ENCODE data around the gene CSPG5. TPM values are rescaled to one million over a fixed set of nuclear protein-coding genes. Genes with fewer than 3 reads are reported as not detected.

CSPG5 gene
- polyA plus RNA-seq, 2 donors: 0.12 to 0.40 TPM

DNA sequence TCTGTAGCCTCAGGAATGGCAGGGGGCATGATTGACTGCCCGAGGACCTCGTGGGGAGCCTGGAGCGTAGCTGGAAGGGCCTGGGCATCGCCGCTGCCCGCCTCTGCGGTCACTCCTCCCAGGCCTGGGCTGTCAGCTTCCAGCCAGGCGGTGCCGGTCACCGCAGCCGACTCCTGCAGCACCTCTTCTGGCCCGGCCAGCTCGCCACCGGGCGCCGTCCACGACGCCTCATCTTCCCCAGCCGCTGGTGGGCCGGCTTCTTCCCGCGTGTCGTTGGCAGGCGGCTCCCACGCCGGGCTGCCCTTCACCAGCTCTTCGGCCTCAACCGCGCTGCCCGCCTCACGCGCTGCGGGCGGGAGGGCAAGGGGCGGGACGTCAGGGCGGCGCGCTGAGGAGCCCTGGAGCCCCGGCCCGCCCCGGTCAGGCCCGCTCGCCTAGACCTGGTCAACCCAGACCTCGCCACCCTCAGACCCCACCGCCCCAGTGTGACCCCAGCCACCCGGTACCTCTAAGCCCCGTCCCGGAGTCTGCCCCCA lies 1.0 kb downstream of the CSPG5 start:
- Histone ChIP-seq H3K27me3 (ENCODE audit: control insufficient read depth in 1 of 2, insufficient read depth in 2 of 2, low read length in 2 of 2) (no peaks in the 10 kb centered on the region), H3K9me3 (ENCODE audit: control insufficient read depth in 2 of 2, insufficient read depth in 1 of 2, low read depth in 1 of 2, low read length in 1 of 2) (peaks cover 0 to 2% of the 10 kb centered on the region in 2 donors), H3K27ac (ENCODE audit: low read depth in 2 of 2, low read length in 1 of 2) (no peak overlapping the region), H3K4me1 (ENCODE audit: control insufficient read depth in 2 of 2, insufficient read depth in 2 of 2, low read length in 1 of 2) (peaks cover 5 to 11% of the 10 kb centered on the region in 2 donors), H3K36me3 (ENCODE audit: control insufficient read depth in 2 of 2, insufficient read depth in 2 of 2, low read length in 1 of 2) (no peaks in the 10 kb centered on the region), H3K4me3 (ENCODE audit: low read depth in 1 of 2, low read length in 2 of 2) (peak overlapping the region; percentile 33 to 61)
- 3 to 6% methylated on average over 34 to 49 of the region's 49 CpGs for WGBS, 2 donors

GRCh38 chr3:47573190-47574172 lies 5.2 kb downstream of the CSPG5 start:
- peak overlapping the region in 1 of 2 donors; percentile 7 for H3K4me3 ChIP-seq (ENCODE audit: low read depth in 1 of 2, low read length in 2 of 2)
- no peaks in the 10 kb centered on the region for H3K36me3 ChIP-seq (ENCODE audit: control insufficient read depth in 2 of 2, insufficient read depth in 2 of 2, low read length in 1 of 2)
- peaks cover 5% of the 10 kb centered on the region in 2 donors for H3K4me1 ChIP-seq (ENCODE audit: control insufficient read depth in 2 of 2, insufficient read depth in 2 of 2, low read length in 1 of 2)
- no peaks in the 10 kb centered on the region for H3K9me3 ChIP-seq (ENCODE audit: control insufficient read depth in 2 of 2, insufficient read depth in 1 of 2, low read depth in 1 of 2, low read length in 1 of 2)
- H3K27me3 ChIP-seq (ENCODE audit: control insufficient read depth in 1 of 2, insufficient read depth in 2 of 2, low read length in 2 of 2): no peaks in the 10 kb centered on the region
- no peak overlapping the region for H3K27ac ChIP-seq (ENCODE audit: low read depth in 2 of 2, low read length in 1 of 2)
- WGBS, 2 donors: 72 to 74% methylated on average over 9 of the region's 9 CpGs

- Histone ChIP-seq H3K4me1 (ENCODE audit: control insufficient read depth in 2 of 2, insufficient read depth in 2 of 2, low read length in 1 of 2) (no peaks in the 10 kb centered on the region), H3K4me3 (ENCODE audit: low read depth in 1 of 2, low read length in 2 of 2) (no peak overlapping the region), H3K27me3 (ENCODE audit: control insufficient read depth in 1 of 2, insufficient read depth in 2 of 2, low read length in 2 of 2) (no peaks in the 10 kb centered on the region), H3K36me3 (ENCODE audit: control insufficient read depth in 2 of 2, insufficient read depth in 2 of 2, low read length in 1 of 2) (no peaks in the 10 kb centered on the region), H3K27ac (ENCODE audit: low read depth in 2 of 2, low read length in 1 of 2) (no peak overlapping the region), H3K9me3 (ENCODE audit: control insufficient read depth in 2 of 2, insufficient read depth in 1 of 2, low read depth in 1 of 2, low read length in 1 of 2) (no peaks in the 10 kb centered on the region)
- 70% methylated on average over 10 of the region's 10 CpGs for WGBS, 2 donors
These were observed 7.1 kb downstream of the CSPG5 start for GRCh38 chr3:47571391-47572175.

GRCh38 chr3:47568901-47569300 lies 9.8 kb downstream of the CSPG5 start:
- 92% methylated on average over 6 of the region's 6 CpGs for WGBS, 2 donors
- no peaks in the 10 kb centered on the region for H3K36me3 ChIP-seq (ENCODE audit: control insufficient read depth in 2 of 2, insufficient read depth in 2 of 2, low read length in 1 of 2)
- H3K4me3 ChIP-seq (ENCODE audit: low read depth in 1 of 2, low read length in 2 of 2): no peak overlapping the region
- no peaks in the 10 kb centered on the region for H3K9me3 ChIP-seq (ENCODE audit: control insufficient read depth in 2 of 2, insufficient read depth in 1 of 2, low read depth in 1 of 2, low read length in 1 of 2)
- H3K27me3 ChIP-seq (ENCODE audit: control insufficient read depth in 1 of 2, insufficient read depth in 2 of 2, low read length in 2 of 2): no peaks in the 10 kb centered on the region
- no peak overlapping the region for H3K27ac ChIP-seq (ENCODE audit: low read depth in 2 of 2, low read length in 1 of 2)
- H3K4me1 ChIP-seq (ENCODE audit: control insufficient read depth in 2 of 2, insufficient read depth in 2 of 2, low read length in 1 of 2): no peaks in the 10 kb centered on the region

GRCh38 chr3:47567149-47567548 lies 11.5 kb downstream of the CSPG5 start:
- no peaks in the 10 kb centered on the region for H3K36me3 ChIP-seq (ENCODE audit: control insufficient read depth in 2 of 2, insufficient read depth in 2 of 2, low read length in 1 of 2)

DNA sequence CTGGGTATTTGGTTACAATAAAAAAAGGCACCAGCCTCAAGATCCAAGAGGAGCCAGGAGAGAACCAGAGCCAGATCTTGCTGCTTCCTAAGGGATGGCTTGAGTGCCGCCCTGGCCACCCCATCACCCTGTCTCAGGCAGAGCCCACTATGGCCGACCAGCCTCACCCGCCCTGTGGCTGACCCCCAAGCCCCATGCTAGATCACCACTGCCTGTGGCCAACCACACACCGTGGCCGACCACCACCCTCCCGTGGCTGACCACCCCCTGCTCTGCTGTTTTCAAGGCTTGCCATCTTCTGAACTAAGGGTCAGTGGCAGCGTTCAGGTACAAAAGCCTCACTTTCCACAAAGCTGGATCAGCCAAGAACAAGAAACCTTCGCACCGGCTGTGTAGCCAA lies 12.0 kb downstream of the CSPG5 start:
- Histone ChIP-seq H3K4me3 (ENCODE audit: low read depth in 1 of 2, low read length in 2 of 2) (no peak overlapping the region), H3K4me1 (ENCODE audit: control insufficient read depth in 2 of 2, insufficient read depth in 2 of 2, low read length in 1 of 2) (no peaks in the 10 kb centered on the region), H3K9me3 (ENCODE audit: control insufficient read depth in 2 of 2, insufficient read depth in 1 of 2, low read depth in 1 of 2, low read length in 1 of 2) (no peaks in the 10 kb centered on the region), H3K36me3 (ENCODE audit: control insufficient read depth in 2 of 2, insufficient read depth in 2 of 2, low read length in 1 of 2) (no peaks in the 10 kb centered on the region), H3K27me3 (ENCODE audit: control insufficient read depth in 1 of 2, insufficient read depth in 2 of 2, low read length in 2 of 2) (no peaks in the 10 kb centered on the region), H3K27ac (ENCODE audit: low read depth in 2 of 2, low read length in 1 of 2) (no peak overlapping the region)
- 90 to 92% methylated on average over 8 to 9 of the region's 9 CpGs for WGBS, 2 donors

More at GRCh38 chr3:47567149-47567548, 11.5 kb downstream of the CSPG5 start:
- no peaks in the 10 kb centered on the region for H3K4me1 ChIP-seq (ENCODE audit: control insufficient read depth in 2 of 2, insufficient read depth in 2 of 2, low read length in 1 of 2)
- H3K9me3 ChIP-seq (ENCODE audit: control insufficient read depth in 2 of 2, insufficient read depth in 1 of 2, low read depth in 1 of 2, low read length in 1 of 2): no peaks in the 10 kb centered on the region
- no peaks in the 10 kb centered on the region for H3K27me3 ChIP-seq (ENCODE audit: control insufficient read depth in 1 of 2, insufficient read depth in 2 of 2, low read length in 2 of 2)
- no peak overlapping the region for H3K27ac ChIP-seq (ENCODE audit: low read depth in 2 of 2, low read length in 1 of 2)
- H3K4me3 ChIP-seq (ENCODE audit: low read depth in 1 of 2, low read length in 2 of 2): no peak overlapping the region
- WGBS, 2 donors: 79 to 84% methylated on average over 4 of the region's 4 CpGs

GRCh38 chr3:47565734-47566550 lies 12.7 kb downstream of the CSPG5 start:
- Histone ChIP-seq H3K4me1 (ENCODE audit: control insufficient read depth in 2 of 2, insufficient read depth in 2 of 2, low read length in 1 of 2) (no peaks in the 10 kb centered on the region), H3K27ac (ENCODE audit: low read depth in 2 of 2, low read length in 1 of 2) (no peak overlapping the region), H3K36me3 (ENCODE audit: control insufficient read depth in 2 of 2, insufficient read depth in 2 of 2, low read length in 1 of 2) (no peaks in the 10 kb centered on the region), H3K27me3 (ENCODE audit: control insufficient read depth in 1 of 2, insufficient read depth in 2 of 2, low read length in 2 of 2) (no peaks in the 10 kb centered on the region), H3K4me3 (ENCODE audit: low read depth in 1 of 2, low read length in 2 of 2) (no peak overlapping the region), H3K9me3 (ENCODE audit: control insufficient read depth in 2 of 2, insufficient read depth in 1 of 2, low read depth in 1 of 2, low read length in 1 of 2) (no peaks in the 10 kb centered on the region)
- WGBS, 2 donors: 79 to 85% methylated on average over 19 of the region's 19 CpGs

DNA sequence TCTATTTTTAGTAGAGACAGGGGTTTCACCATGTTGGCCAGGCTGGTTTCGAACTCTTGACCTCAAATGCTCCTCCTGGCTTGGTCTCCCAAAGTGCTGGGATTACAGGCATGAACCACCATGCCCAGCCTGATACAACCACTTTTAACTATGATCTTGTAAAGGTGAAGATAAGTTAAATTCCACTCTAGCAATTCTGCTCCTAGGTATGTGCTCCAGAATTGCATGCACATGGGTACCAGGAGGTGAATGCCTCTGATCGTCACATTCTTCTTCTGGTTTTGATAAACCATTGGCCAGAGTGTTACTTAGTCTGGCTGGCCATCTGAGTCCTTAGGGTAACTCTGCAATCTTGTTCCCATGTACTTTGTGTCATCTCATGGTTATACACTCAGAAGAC lies 22.3 kb downstream of the CSPG5 start:
- WGBS, 2 donors: 95 to 97% methylated on average over 2 of the region's 2 CpGs
- Histone ChIP-seq H3K36me3 (ENCODE audit: control insufficient read depth in 2 of 2, insufficient read depth in 2 of 2, low read length in 1 of 2) (no peaks in the 10 kb centered on the region), H3K4me1 (ENCODE audit: control insufficient read depth in 2 of 2, insufficient read depth in 2 of 2, low read length in 1 of 2) (no peaks in the 10 kb centered on the region), H3K9me3 (ENCODE audit: control insufficient read depth in 2 of 2, insufficient read depth in 1 of 2, low read depth in 1 of 2, low read length in 1 of 2) (no peaks in the 10 kb centered on the region), H3K27me3 (ENCODE audit: control insufficient read depth in 1 of 2, insufficient read depth in 2 of 2, low read length in 2 of 2) (no peaks in the 10 kb centered on the region), H3K27ac (ENCODE audit: low read depth in 2 of 2, low read length in 1 of 2) (no peak overlapping the region), H3K4me3 (ENCODE audit: low read depth in 1 of 2, low read length in 2 of 2) (no peak overlapping the region)

DNA sequence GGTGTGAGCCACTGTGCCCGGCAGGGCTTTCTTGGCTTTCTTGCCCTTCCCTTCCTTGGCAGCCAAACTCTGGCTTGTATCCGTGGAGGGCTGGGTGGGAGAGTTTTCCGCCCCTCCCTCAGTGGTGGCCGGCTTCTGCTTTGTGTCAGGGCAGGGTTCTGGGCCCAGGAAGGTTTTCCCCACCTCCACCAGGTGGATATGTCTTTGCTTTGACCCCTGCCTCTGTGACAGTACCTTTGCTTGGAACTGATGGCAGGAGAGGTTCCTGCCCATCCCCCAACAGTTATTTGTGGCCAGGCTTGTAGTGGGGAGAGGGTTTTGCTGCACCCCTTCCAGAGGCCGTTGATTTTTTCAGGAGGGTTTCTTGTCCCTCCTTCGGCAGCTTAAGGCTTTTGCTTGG lies 24.3 kb downstream of the CSPG5 start:
- Histone ChIP-seq H3K27me3 (ENCODE audit: control insufficient read depth in 1 of 2, insufficient read depth in 2 of 2, low read length in 2 of 2) (no peaks in the 10 kb centered on the region), H3K4me1 (ENCODE audit: control insufficient read depth in 2 of 2, insufficient read depth in 2 of 2, low read length in 1 of 2) (no peaks in the 10 kb centered on the region), H3K36me3 (ENCODE audit: control insufficient read depth in 2 of 2, insufficient read depth in 2 of 2, low read length in 1 of 2) (no peaks in the 10 kb centered on the region), H3K27ac (ENCODE audit: low read depth in 2 of 2, low read length in 1 of 2) (no peak overlapping the region), H3K4me3 (ENCODE audit: low read depth in 1 of 2, low read length in 2 of 2) (no peak overlapping the region), H3K9me3 (ENCODE audit: control insufficient read depth in 2 of 2, insufficient read depth in 1 of 2, low read depth in 1 of 2, low read length in 1 of 2) (no peaks in the 10 kb centered on the region)
- WGBS, 2 donors: 79 to 88% methylated on average over 6 of the region's 6 CpGs

All from esophagus (tissue), 2 donors.